NCI-H128 (cell line): Measurements from ENCODE around the gene LCP1.
A peak's percentile ranks its signal among the peaks of the same experiment; 100 is the strongest.

ENCODE experiments used
- DNase-seq: peaks from one replicate; lab custom pipeline; 2025; ENCODE audit not compliant: unreplicated experiment; lab: John Stamatoyannopoulos, UW

LCP1 gene

GRCh38 chr13:46129955-46130618, 51.9 kb downstream of the LCP1 start:
- DNase-seq: no peak

DNA sequence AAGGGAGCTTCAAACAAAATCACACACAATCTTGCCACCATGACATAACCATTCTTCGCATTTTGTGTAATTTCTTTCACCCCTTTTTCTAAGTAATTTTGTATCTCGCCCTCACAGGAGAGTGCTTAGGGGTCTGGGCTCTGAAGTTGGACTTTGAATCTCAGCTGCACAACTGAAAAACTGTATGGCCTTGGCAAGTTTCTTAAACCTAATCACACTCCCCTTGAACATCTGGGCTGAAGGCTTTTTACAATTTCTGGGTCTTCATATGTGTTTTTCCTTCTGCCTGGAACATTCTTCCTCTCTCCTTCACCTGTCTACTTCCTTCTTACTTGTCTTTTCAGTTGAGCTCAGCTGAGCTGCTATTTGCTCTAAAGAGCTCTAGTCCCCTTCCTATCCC, 52.9 kb downstream of the LCP1 start:
- DNase-seq: no peak

DNA sequence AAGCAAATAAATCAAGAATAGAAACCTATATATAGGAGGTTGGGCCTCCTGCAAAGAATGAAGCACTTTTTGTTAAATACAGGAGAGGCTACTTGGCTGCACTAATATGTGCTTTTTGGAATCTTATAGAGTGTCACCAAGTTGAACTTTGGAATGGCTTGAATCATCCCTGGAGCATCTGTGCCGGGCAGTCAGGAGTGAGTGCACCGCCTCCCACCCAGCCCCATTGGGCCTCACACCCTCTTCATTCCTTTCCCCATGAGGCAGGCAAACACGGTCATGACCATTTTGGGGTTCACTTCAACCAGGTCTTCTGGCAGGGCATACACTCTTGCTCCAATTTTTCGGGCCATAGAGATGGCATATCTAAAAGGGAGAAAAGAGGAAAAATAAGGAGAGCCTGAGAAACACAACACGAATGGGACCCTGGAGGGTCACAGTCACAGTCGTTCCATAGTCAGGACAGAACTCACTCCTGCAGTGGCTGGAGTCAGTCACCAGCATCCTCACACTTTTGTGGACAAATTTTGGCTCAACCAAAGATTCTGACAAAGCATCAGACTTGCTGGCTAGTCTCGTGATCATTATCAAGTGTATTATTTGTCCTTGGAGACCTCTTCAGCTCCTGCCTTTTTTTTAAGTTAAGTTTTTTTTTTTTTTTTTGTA, 54.5 kb downstream of the LCP1 start:
- no peak for DNase-seq

DNA sequence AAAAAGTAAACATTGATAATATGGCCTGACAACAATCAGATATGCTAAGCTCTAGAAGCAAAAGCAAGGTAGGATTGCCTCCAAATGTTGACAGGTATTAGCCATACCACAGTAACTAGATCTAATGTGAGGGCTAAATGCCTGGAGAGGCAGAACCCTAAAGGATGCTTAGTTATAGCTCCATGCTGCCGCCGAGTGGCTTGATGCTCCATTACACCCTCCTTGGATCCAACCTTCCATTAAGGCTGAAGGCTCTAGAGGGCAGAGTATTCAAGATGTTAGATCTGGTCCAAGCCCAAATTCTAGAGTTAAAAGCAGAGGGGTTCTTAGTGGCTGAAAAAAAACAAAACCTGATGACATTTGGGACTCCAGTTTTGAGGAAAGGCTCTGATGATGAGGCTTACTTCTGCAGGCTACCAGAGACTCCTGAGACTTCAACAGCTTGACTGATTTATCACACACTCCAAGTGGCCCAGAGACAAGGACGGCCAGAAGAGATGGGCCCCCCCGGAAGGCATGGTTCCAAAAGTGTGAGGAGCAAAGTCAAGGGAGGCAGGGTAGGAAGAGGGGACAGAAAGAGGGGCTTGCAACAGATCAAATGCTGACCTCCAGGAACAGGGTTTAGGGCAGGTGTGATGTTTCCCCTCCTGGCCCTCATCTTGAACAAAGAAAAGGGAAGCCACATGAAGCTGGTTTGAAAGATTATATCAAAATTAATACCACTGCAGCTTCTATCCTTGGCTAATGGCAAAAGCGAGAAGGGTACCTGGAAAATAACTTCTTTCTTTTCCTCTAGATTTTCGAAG, 55.2 kb downstream of the LCP1 start:
- peak; percentile 32 for DNase-seq

- DNase-seq: no peak
Measured at GRCh38 chr13:46126056-46126455, 55.9 kb downstream of the LCP1 start.

DNA sequence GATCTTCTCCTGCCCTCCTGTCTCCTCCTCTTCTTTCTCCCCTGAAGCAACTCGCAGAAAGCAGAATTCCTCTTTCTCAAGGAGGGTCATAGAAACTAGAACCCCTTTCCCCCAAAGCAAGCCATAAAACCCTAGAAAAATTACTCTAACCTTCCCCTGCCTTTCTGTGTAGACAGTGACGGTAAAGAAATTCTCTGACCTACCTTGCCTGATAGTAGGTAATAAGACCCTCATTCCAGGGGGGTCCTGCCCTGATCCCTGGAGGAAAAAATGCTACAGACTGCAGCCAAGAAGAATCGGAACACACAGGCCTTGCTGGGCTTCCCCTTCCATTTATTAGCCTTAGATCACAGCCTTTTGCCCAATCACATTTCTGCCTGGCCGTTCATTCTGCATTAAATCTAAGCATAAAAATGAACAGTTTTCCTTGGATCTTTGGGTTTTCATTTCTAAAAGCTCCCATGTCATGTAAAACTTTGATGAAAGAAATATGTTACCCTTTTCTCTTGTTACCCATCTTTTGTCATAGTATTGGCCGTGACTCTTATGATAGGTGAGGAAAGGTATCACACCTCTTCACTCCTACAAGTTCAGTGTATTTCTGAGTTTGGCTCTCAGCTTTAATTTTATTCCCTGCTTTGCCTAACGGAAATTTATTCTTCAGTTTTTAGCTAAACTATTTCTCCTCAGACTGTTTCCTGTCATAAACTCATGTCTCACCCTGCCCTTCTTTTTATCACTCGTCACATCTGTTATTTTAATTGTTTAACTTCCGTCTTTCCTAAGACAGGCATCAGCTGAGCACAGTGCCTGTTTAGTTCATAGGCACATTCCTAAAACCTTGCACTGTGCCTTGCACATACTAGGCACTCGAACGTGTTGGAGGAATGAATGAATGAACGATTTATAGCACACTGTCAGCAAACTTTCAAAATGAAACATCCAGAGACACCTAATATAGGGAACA, 56.7 kb downstream of the LCP1 start:
- no peak for DNase-seq

DNA sequence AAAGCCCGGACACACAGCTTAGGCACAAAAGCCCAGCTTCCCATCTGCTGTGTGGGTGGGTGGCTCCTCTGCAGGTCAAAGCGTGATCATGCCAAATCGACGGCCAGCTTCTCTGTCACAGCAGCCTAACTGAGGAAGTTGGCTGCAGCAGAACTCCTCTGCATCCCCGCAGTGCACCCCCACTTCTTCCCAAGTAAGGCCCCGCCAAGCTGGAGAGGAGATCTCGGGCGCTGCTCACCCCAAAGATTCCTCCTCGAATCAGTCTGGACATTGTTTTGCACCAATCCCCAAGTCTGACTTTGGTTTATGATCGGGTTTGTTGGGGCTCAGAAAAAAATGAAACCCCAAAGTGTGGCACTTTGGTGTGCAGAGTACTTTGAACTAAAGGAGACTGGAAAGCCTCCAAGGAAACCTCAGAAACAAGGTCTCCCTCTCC, 57.4 kb downstream of the LCP1 start:
- no peak for DNase-seq

GRCh38 chr13:46122304-46122703, 59.7 kb downstream of the LCP1 start:
- DNase-seq: no peak

DNA sequence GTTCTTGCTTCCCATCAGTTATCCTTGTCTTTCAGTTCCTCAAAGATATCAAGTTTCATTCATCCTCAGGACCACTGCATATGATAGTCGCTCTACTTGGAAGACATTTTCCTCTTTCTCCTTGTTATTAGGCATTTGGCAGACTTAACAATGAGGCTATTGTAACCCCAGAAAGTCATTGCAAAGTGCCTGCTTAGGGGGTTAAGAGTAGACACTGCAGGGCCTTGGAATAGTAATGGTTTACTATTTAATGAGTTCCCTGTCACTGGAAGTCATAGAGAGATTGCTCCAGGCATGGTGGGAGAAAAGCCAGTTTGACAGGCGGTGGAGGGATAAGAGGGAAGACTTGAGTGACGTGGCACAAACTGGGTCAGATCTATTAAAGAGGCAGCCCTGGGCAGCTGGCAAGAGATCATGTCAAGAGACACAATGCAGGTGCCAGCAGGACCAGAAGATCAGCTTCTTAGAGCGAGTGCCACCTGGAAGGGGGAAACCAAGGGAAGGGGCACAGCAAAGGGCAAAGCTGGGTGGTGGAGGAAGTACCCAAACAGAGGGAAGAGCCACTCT, 60.3 kb downstream of the LCP1 start:
- DNase-seq: no peak

DNA sequence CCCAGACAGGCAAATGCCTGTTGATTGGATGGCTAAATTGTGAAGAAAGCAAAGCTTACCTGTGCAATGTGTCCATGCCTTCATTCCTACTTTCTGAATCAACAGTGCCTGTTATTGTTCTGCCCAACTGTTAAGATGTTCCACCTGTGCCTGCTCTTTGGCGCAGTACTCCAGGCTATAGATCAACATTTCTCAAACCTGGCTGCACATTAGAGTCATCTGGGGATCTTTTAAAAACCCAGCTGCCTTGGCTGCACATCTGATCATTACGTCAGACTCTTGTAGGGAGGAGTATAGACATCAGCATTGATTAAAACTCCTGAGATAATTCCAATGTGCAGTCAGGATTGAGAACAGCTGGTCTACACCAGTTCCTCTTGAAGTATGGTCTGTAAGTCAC, 60.9 kb downstream of the LCP1 start:
- DNase-seq: no peak

GRCh38 chr13:46119883-46120614, 61.9 kb downstream of the LCP1 start:
- DNase-seq: no peak

DNA sequence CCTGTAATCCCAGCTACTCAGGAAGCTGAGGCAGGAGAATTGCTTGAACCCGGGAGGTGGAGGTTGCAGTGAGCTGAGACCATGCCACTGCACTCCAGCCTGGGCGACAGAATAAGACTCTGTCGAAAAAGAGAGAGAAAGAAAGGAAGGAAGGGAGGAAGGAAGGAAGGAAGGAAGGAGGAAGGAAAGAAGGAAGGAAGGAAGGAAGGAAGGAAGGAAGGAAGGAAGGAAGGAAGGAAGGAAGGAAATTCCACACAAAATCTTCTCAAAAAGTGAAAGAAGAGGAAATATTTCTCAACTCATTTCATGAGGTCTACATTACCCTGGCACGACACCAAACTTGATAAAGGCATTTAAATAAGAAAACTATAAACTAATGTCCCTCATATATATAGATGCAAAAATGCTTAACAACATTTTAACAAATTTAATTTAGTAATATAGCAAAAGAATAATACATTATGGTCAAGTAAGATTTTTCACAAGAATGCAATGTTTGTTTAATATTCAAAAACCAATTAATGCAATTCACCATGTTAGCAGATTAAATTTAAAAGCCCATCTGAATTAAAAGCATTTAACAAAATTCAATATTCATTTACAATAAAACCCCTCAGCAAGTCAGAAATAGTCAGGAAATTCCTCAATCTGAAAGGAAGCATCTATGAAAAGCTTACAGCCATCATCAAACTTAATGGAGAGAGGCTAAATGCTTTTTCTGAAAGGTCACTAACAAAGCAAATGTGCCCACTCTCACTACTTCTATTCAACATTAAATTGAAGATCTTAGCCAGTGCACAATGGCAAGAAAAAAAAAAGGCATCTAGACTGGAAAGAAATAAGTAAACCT, 65.1 kb downstream of the LCP1 start:
- no peak for DNase-seq

DNA sequence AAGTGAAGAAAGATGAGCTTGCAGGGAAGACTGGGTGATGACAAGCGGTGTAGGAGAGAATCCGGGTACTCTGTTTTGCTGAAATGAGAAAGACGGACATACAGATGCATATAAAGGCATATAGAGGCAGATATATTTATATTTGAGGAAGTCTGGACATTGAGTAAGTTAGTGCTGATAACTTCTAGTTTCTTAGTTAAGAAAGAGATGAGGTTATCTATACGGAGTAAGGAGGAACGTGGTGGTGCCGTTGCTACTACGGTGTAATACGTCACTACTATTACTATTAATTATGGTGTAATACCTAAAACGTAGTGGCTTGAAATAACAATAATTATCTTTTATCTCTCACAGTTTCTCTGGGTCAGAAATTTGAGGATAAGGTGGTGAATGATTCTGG, 67.4 kb downstream of the LCP1 start:
- DNase-seq: no peak

DNA sequence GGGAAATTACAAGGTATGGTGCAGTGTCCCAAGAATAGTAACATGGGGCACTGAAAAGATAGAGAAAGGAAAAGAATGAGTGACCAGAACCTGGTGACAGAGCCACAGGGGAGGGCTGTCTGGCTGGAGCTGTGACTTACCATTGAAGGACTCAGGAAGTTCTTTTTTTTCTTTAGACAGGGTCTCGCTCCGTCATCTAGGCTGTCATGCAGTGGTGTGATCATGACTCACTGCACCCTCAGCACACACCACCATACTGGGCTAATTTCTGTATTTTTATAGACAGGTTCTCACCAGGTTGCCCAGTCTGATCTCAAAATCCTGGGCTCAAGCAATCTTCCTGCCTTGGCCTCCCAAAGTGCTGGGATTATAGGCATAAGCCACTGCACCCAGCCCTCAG, 68.4 kb downstream of the LCP1 start:
- DNase-seq: no peak

- no peak for DNase-seq
Measured at GRCh38 chr13:46111151-46111550, 70.8 kb downstream of the LCP1 start.

DNA sequence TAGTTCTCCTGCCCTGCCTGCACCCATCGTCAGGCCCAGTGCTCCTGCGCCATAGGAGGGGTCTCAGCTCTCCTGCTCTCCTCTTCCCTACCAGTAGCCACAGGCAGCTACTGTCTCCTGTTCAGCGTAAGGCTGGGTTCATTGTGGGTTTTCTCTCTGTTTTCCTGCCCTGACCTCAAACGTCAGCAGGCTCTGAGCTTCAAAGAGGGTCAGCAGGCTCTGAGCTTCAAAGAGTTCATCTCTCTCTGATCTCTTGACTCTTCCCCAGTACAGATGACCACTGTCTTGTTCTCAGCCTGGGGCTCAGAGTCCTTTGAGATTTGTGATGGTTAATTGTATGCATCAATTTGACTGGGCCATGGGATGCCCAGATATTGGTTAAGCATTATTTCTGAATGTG, 72.5 kb downstream of the LCP1 start:
- no peak for DNase-seq

DNA sequence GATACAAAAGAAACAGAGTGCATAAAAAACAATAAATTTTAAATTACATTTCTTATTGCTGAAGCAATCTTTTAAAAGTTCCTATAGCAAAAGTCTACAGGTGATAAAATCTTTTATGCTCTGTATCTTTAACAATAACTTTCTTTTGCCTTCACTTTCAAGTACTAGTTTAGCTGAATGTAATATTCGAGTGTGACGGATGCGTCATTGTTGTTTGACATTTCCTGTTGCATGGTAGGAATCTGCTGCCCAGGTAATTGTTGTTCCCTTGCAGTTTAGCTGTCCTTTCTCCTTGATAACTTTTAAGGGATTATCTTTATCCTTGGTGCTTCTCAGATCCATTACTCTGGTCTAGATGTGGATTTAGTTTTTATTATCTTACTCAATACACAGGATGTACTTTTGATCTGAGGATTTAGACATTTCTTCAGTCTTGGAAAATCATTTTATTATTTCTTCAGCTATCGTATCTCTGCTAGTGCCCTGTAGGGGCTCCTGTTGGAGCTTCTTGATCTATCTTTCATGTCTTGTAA, 75.1 kb downstream of the LCP1 start:
- no peak for DNase-seq

GRCh38 chr13:46104868-46105267, 77.1 kb downstream of the LCP1 start, which contains the start of gene CPB2:
CPB2 (minus strand) TSS chr13:46105033; CDS start chr13:46105009, 24 bp downstream.
- no peak for DNase-seq

- no peak for DNase-seq
Measured at GRCh38 chr13:46103037-46103436, 78.9 kb downstream of the LCP1 start.
